Prostate gland (tissue), 2 donors: ENCODE measurements around the gene CUX1. TPM values are rescaled to one million over a fixed set of nuclear protein-coding genes. Genes with fewer than 3 reads are reported as not detected.
A peak's percentile ranks its signal among the peaks of the same experiment; 100 is the strongest.
"Not testable (repeated sequence)": the region's sequence is repeated elsewhere in the genome, so short reads cannot be mapped to it uniquely, and the experiment has no call there.

Source experiments
- DNase-seq: peaks from one replicate; pipeline ENCODE4 v3.0.0-alpha.2; 2019; ENCODE audit warnings: low spot score
- H3K27ac ChIP-seq, 2 donors: fragments of 200-600 bp; sonication (generic); 2 replicates each; pipeline ENCODE4 v1.5.1; 2017 to 2019
- H3K27me3 ChIP-seq: fragments of 200-600 bp; sonication (generic); replicated peaks from 2 replicates; pipeline ENCODE4 v1.5.1; 2019; ENCODE audit not compliant: insufficient read depth
- H3K36me3 ChIP-seq, 2 donors: fragments of 200-600 bp; sonication (generic); 1 replicate in 1 of 2; 2 replicates in 1 of 2; pipeline versions ENCODE4 v1.5.1 to v1.8.1; 2017 to 2019
- H3K4me1 ChIP-seq: fragments of 200-600 bp; sonication (generic); replicated peaks from 2 replicates; pipeline ENCODE4 v1.5.1; 2019
- H3K4me3 ChIP-seq, 2 donors: fragments of 200-600 bp; sonication (generic); 2 replicates each; pipeline ENCODE4 v1.5.1; 2017 to 2019
- H3K9me3 ChIP-seq: fragments of 200-600 bp; sonication (generic); 2 replicates; pipeline ENCODE4 v1.5.1; 2017
- POLR2A ChIP-seq: fragments of 450-650 bp; IDR thresholded peaks from one replicate; pipeline ENCODE4 v1.6.1; 2016; ENCODE audit warnings: antibody characterized with exemption, mild to moderate bottlenecking
- POLR2AphosphoS5 ChIP-seq: sonication (generic); formaldehyde crosslinking; IDR thresholded peaks from one replicate; pipeline ENCODE4 v1.6.1; 2017; ENCODE audit warnings: antibody characterized with exemption
- WGBS: methylation state at CpG from one replicate; pipeline ENCODE4 v1.1.5; 2018; 5-methylcytosine and 5-hydroxymethylcytosine counted together
- intact Hi-C: fragments of 100-400 bp; cut with DNase I; formaldehyde crosslinking; loops from one replicate; pipeline ENCODE4 v1.14.2; 2022
- total RNA-seq, 2 donors: library from RNA; depleted of rRNA; stranded (reverse); fragments of >200 nt; gene quantifications; one replicate each; pipeline ENCODE4 v1.1.0, GENCODE V29; 2016
- TF ChIP-seq, protein P1 (sequence below), 4 experiments: fragments of 200-600 bp in 2 of 4; fragments of 450-650 bp in 2 of 4; sonication (generic) in 2 of 4; IDR thresholded peaks; 1 replicate in 3 of 4; 2 replicates in 1 of 4; pipeline ENCODE4 v1.5.1; 2016 to 2019; ENCODE audit warnings: antibody characterized with exemption in 4 of 4, mild to moderate bottlenecking in 2 of 4, moderate library complexity in 2 of 4

Gene CUX1
- total RNA-seq, 2 donors from 2014 or later: 96.3 to 99.2 TPM

DNA sequence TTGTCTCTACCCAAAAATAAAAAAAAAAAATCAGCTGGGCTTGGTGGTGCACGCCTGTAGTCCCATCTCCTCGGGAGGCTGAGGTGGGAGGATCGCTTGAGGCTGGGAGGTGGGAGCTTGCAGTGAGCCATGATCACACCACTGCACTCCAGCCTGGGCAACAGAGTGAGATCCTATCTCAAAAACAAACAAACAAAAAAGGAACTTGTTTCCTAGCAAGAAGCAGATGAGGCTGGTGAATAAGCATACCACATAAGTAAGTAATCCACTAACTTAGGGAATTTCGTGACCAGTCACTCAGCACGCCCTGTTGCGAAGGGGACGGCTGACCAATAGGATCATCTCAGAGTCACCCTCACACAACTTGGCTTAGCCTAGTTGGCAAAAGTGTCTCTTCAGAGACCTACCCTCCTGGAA, 64.6 kb downstream of the CUX1 start:
- intact Hi-C loops: loop anchor here (5.0 kb wide), 1 partner anchor 60 kb away; no protein-coding TSS in a partner anchor
- H3K36me3 ChIP-seq: no peaks in the 10 kb centered on the region
- H3K9me3 ChIP-seq: no peaks in the 10 kb centered on the region
- H3K4me3 ChIP-seq: no peak overlapping the region
- peaks cover 39% of the 10 kb centered on the region for H3K4me1 ChIP-seq
- H3K27me3 ChIP-seq: no peaks in the 10 kb centered on the region
- WGBS: 75% methylated on average over 7 of the region's 7 CpGs
- peak overlapping the region; percentile 90 to 92 for H3K27ac ChIP-seq
- no peak for DNase-seq
- TF ChIP-seq, protein P1, sequence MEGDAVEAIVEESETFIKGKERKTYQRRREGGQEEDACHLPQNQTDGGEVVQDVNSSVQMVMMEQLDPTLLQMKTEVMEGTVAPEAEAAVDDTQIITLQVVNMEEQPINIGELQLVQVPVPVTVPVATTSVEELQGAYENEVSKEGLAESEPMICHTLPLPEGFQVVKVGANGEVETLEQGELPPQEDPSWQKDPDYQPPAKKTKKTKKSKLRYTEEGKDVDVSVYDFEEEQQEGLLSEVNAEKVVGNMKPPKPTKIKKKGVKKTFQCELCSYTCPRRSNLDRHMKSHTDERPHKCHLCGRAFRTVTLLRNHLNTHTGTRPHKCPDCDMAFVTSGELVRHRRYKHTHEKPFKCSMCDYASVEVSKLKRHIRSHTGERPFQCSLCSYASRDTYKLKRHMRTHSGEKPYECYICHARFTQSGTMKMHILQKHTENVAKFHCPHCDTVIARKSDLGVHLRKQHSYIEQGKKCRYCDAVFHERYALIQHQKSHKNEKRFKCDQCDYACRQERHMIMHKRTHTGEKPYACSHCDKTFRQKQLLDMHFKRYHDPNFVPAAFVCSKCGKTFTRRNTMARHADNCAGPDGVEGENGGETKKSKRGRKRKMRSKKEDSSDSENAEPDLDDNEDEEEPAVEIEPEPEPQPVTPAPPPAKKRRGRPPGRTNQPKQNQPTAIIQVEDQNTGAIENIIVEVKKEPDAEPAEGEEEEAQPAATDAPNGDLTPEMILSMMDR (IDR thresholded peaks at IDR 0.05): no peak
- TF ChIP-seq POLR2AphosphoS5: no peak
- TF ChIP-seq POLR2A: no peak

DNA sequence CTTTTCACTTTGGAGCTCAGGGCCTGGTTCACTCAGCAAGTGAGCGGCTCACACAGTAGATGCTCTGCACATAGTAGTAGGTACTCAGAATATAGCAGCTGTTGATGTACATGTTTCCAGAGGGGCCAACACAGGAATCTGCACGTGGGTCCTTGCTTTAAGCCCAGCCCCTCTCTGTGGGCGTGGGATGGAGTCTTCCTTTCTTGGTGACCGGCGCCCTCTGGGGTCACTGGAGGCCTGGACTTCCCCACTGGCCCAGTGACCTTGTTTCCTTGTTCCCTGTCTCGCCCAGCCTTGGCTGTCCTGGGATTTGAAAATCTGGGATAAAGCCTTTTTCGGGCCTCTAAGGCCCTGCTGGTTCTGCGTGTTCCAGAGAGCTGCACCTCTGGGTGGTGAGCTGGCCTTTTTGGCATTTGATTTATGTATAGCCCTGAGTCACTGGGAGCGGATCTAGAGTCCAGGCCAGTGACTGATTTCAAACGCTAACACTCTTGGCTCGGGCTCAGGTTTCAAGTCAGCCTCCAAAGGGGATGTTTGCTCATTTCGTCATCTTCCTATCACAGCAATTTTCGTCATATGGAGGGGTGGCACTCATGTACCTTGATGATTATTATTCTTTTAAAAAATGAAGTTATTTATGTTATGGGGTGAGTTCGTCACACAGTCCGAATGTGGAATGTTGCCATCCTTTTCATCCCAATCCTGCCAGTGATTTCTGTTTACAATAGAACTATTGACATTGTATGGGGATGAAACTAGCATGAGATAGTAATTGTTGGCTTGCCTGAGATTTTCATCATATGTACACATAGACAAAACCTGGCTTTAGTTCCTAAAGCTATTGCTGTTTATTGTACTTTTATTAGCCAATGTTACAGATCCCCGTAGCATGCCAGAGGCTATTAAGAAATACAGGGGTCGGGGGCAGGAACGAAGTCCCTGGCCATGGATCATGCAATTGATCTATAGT, 65.5 kb downstream of the CUX1 start:
- intact Hi-C loops: loop anchor here (5.0 kb wide), 1 partner anchor 59 kb away; no protein-coding TSS in a partner anchor

DNA sequence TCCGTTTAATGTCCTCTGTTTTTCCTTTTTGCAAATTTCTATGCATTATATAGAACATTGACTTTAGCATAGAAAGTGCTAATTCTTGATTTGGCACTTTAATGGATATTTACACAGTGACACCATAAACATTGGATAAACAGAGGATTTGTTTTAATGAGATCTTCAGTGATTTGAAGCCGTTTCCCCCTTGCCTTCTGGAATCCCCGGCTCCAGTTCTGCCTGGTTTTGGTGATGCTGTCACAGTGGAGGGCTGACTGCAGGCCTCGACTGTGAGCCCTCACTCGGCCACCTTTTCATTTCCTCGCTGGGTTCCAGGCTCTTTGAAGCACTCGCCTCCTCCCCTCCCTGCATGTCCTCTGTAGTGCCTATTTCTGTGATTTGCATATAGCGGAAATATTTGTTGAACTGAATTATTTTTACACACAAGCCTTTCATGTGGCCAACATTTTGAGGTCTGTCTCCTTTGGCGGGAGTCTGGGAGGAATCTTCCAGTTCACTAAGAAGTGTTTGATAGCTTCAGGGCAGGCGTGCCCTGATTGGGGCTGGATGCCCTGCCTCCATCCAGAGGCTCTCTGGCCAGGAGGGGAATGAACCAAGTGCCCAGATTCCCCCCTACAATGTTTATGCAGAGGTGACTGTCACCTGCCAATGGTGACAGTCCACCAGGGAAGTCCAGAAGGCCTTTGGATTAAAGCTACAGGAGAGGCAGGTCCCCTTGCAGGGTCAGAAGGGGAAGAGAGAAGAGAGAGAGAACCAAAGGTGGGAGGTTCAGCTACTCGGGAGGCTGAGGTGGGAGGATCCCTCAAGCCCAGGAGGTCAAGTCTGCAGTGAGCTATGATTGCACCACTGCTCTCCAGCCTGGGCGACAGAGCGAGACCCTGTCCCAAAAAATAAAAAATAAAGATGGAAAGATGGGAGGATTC, 67.5 kb downstream of the CUX1 start:
- 55% methylated on average over 13 of the region's 13 CpGs for WGBS
- Histone ChIP-seq H3K4me1 (peaks cover 35% of the 10 kb centered on the region), H3K9me3 (no peaks in the 10 kb centered on the region), H3K4me3 (no peak overlapping the region), H3K27ac (peak overlapping the region; percentile 90 to 92), H3K27me3 (no peaks in the 10 kb centered on the region), H3K36me3 (no peaks in the 10 kb centered on the region)
- intact Hi-C loops: loop anchor here (5.0 kb wide), 1 partner anchor 57 kb away; no protein-coding TSS in a partner anchor
- DNase-seq: no peak
- no peak for TF ChIP-seq POLR2A
- TF ChIP-seq, protein P1 (IDR thresholded peaks at IDR 0.05): no peak
- TF ChIP-seq POLR2AphosphoS5: no peak

More for the DNA sequence above, 65.5 kb downstream of the CUX1 start:
- Histone ChIP-seq H3K27ac (peak overlapping the region; percentile 90 to 92), H3K9me3 (no peaks in the 10 kb centered on the region), H3K4me1 (peaks cover 39% of the 10 kb centered on the region), H3K27me3 (no peaks in the 10 kb centered on the region), H3K4me3 (no peak overlapping the region), H3K36me3 (no peaks in the 10 kb centered on the region)
- 12% methylated on average over 18 of the region's 18 CpGs for WGBS
- TF ChIP-seq POLR2A (no peak), POLR2AphosphoS5 (peak; percentile 96)
- TF ChIP-seq, protein P1 (IDR thresholded peaks at IDR 0.05): peak in 1 of 4 experiments; percentile 20
- peak; percentile 97 for DNase-seq

DNA sequence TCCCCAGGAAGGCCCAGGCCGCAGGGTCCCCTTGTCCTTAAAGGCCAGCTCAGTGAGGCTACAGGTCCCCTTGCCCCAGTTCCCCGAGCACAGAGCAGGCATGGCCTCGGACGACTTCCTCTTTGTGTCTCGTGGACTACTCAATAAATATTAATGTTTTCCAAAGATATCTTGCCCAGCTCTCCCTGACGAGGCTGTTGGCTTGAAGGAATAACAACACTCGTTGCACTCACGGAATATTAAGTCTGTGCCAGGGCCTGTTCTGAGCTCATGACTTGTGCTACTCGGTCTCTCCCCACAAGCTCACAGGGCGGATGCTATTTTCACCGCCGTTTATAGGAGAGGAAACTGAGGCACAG, 68.2 kb downstream of the CUX1 start:
- Histone ChIP-seq H3K36me3 (no peaks in the 10 kb centered on the region), H3K9me3 (no peaks in the 10 kb centered on the region), H3K27me3 (no peaks in the 10 kb centered on the region), H3K4me3 (no peak overlapping the region), H3K4me1 (peaks cover 31% of the 10 kb centered on the region), H3K27ac (peak overlapping the region; percentile 90 to 92)
- DNase-seq: peak; percentile 46
- WGBS: 54% methylated on average over 12 of the region's 12 CpGs
- TF ChIP-seq POLR2AphosphoS5 (peak; percentile 78), POLR2A (no peak)
- TF ChIP-seq, protein P1 (IDR thresholded peaks at IDR 0.05): no peak
- intact Hi-C loops: no loop called here

DNA sequence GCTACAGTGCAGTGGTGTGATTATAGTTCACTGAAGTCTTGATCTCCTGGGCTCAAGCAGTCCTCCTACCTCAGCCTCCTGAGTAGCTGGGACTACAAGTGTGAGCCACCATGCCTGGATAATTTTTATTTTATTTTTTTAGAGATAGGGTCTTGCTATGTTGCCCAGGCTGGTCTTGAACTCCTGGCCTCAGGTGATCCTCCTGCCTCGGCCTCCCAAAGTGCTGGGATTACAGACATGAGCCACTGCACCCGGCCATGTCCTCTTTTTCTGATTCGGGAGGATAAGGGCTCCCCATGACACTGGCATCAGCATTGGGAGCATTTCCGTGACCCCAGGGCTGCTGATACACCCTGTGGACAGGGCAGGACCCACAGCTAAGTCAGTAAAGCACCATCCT, 69.9 kb downstream of the CUX1 start:
- H3K36me3 ChIP-seq, intact Hi-C loops, H3K27me3 ChIP-seq, H3K9me3 ChIP-seq, H3K27ac ChIP-seq, DNase-seq, H3K4me3 ChIP-seq: not testable (repeated sequence)
- H3K4me1 ChIP-seq: peaks cover 16% of the 10 kb centered on the region
- 95% methylated on average over 4 of the region's 4 CpGs for WGBS

DNA sequence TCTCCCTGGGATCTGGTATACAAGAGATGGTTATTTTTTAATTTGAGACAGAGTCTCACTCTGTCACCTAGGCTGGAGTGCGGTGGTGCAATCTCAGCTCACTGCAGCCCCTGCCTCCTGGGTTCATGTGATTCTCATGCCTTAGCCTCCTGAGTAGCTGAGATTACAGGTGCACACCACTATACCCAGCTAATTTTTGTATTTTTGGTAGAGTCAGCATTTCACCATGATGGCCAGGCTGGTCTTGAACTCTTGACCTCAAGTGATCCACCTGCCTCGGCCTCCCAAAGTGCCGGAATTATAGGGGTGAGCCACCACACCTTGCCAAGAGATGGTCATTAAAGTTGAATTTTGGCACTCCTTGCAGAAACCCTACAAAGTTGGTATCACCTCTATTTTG, 71.1 kb downstream of the CUX1 start:
- intact Hi-C loops, DNase-seq, H3K36me3 ChIP-seq, H3K27me3 ChIP-seq, H3K4me3 ChIP-seq, H3K9me3 ChIP-seq, H3K27ac ChIP-seq: not testable (repeated sequence)
- H3K4me1 ChIP-seq: peaks cover 12% of the 10 kb centered on the region
- WGBS: 80% methylated on average over 3 of the region's 3 CpGs
